ENCODE measurements around the gene CD274.

The CD274 gene

DNA sequence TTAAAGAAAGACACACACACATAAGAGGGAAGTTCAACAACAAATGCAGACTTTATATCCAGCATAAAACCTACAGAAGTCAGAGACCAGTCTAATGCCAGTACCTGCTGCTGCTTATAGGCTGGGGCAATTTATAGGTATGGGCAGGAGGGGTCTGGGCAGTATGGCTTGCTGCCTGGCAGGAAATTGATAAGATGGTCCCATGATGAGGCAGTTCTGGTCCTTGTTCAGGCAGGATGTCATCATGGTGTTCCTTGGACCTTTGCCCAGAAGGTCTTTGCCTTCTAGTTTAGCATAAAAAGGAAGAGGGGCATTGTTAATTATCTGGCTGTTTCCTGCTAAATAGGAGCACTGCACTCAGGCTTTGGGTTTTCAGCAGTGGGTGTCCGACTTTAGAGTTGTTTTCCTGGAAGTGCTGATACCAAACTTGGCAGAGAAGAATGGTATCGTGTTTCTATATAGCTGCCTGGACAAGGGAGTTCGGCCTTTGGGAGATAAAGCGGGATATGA, 49.6 kb downstream of the CD274 start:
- no peak for DNase-seq (ENCODE audit: low spot score)

DNA sequence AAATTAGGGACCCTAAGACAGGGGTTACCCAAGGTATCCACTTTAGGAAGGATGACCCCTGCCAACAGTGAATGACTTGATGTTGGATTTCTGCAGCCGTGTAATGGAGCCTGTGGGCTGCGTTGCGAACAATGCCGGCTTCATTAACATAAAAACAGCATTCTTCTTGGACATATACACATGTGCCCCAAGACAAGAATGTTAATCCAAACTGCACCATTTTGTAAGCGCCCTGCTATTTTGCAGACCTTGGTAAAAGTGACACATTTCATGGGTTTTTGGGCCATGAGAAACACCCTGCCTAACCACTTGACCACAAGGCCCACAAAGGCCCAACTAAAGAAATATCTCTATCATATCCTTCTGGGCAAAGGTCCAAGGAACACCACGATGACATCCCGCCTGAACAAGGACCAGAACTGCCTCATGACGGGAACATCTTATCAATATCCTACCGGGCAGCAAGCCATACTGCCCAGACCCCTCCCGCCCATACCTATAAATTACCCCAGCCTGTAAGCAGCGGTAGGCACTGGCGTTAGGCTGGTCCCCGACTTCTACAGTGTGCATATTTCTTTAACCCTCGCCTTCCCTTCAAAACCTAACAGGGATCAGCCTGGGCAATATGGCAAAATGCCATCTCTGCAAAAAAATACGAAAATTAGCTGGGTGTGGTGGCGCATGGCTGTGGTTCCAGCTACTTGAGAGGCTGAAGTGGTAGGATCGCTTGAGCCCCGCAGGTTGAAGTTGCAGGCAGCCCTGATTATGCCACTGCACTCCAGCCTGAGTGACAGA, 50.3 kb downstream of the CD274 start:
- no peak for DNase-seq (ENCODE audit: low spot score)

DNA sequence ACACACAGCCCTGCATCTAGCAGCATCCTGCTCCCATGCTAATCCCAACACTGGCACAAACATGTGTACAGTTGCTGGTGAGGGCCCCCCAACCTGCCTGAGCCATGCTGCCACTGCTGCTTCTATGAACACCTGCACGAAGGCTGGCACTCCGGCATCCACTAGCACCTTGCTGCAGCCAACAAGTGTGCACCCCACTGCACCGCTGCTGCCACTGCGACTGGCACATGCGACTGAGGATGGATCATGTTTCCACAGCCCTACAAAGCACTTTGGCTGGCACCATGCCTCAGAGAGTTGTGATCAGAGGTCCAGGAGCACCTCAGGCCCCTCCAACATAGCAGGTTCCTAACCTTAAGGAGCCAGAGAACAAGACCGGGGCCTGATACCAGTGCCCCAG, 52.2 kb downstream of the CD274 start:
- no peak for DNase-seq (ENCODE audit: low spot score)

DNA sequence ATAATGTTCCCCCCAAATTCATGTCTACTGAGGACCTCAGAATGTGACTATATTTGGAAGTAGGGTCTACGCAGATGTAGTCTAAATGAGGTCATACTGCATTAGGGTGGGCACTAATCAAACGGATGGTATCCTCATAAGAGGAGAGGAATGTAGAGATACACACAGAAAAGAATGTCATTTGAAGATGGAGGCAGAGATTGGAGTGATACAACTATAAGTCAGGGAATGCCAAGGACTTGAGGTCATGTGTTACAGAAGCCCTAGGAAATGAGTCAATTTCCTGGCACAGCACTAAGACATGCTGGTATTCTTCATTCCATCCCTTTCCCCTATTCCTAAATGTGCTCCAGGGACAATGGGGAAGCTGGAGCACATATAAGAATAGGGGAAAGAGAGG, 59.2 kb downstream of the CD274 start:
- DNase-seq (ENCODE audit: low spot score), result peak; percentile 100

DNA sequence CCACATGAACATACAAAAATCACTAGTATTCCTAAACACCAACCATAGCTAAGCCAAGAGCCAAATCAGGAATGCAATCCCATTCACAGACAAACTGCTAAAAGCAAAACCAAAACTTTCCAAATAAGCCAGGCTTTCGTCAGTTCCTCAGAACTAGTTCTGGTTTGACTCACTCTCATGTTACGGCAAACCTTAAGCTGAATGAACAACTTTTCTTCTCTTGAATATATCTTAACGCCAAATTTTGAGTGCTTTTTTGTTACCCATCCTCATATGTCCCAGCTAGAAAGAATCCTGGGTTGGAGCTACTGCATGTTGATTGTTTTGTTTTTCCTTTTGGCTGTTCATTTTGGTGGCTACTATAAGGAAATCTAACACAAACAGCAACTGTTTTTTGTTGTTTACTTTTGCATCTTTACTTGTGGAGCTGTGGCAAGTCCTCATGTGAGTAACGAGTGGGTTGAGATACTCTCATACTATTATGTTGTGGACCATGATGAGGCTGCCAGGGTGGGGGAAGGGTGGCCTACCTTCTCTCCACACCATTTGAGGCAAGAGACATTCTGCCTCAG, 60.1 kb downstream of the CD274 start, which contains the start of gene PDCD1LG2:
TSS of gene PDCD1LG2 (plus strand) at position 172 of the 572 bp plus-strand sequence. CDS start 12,016 bp downstream, outside the sequence.
- DNase-seq (ENCODE audit: low spot score), result peak; percentile 92

DNA sequence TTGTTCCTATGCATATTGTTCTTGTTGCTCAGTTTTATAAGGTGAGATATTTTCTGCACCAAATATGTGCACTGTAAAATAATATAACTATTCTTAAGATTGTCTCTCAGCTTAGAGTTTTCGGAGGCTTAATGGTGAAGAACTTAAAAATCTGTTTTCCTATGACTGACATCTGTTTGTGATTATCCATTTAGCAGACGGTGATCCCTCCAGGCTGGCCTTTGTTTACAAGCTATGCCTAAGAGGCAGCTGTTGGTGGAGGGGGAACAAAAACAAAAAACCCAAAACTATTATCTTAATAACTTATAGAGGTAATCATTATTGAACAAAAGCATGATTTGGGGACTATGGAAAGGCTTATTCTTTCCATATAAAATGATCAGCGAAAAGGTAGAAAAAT, 60.6 kb downstream of the CD274 start:
- DNase-seq (ENCODE audit: low spot score), result peak; percentile 40

DNA sequence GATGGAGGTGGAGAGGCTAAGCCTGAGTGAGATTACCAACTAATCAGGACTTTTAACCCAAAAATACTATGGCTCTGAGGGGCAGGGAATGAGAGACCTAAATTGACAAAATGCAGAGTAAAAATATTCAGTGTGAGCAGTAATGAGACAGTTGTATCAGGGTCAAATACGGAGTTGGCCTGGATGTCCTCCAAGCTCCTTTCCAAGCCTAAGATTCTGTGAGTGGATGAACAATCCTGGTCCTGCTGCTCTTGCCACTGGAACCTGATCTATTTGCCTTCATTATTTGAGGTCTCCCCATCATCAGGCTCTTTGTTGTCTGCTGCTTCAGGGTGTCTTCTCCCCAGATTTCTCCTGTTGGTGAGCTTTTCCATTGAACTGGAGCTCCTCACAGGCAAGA, 61.1 kb downstream of the CD274 start:
- DNase-seq (ENCODE audit: low spot score), result peak; percentile 71

DNA sequence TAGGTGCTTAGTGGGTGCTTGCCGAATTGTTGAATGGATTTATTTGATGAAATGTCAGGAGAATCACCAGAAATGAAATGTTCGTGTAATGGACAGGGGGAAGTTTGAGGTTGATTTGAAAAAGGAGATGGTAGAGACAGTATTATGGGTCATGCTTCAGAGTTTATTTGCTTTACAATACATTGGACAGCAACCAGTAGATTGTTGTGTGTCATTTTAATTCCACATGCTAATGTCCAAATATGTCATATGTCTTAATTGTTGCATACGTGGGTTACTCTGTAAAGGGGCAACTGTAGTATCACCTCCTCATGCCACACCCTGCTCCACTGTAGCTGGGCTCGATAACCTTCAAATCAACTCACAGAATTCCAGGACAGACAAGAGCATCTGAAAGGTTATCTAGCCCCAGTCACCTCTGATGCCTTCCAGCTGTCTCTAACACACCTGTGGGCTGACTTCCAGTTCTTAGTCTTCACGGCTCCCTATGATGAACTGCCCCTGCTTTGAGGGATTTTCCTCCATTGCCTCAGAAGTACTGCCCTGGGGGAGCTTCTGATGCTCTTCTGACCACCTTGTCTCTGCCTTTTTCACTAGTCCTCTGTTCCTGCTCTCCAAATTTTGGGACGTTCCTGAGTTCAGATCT, 61.7 kb downstream of the CD274 start:
- DNase-seq (ENCODE audit: low spot score), result peak; percentile 77

DNA sequence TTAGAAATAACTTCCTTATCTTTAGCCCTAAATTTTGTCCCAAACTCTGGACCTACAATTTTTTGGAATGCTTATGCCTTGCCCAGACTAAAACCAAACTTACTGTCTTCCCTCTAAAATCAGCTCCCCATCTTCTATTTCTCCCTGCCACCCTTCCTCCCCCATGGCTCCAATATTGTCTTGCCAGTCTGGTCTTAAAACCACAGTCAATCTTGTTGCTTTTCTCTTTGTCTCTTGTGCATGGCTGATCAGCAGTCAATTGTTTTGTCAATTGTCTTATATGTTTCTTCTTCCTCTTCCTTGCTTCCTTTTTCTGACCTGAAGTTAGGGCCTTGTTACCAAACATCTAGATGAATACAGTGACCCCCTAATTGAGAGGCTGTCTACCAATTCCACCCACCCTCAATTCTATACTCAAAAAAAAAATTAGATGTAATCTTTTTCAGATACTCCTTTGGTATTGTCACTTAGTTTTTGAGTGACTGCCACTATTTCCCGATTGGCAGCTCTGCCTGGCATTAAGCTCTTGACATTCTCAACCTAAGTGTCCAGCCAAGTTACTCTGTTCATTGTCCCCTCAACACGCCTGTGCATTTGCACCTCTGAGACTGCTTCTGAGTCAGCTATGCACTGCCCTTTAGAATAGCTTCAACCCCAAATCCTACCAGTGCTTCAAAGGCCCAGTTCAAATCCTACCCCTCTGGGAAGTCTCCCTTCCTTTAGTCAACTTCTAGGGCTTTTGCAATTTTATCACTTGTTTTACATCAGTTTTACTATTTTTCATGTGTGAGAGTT, 62.5 kb downstream of the CD274 start:
- DNase-seq (ENCODE audit: low spot score), result peak; percentile 75

DNA sequence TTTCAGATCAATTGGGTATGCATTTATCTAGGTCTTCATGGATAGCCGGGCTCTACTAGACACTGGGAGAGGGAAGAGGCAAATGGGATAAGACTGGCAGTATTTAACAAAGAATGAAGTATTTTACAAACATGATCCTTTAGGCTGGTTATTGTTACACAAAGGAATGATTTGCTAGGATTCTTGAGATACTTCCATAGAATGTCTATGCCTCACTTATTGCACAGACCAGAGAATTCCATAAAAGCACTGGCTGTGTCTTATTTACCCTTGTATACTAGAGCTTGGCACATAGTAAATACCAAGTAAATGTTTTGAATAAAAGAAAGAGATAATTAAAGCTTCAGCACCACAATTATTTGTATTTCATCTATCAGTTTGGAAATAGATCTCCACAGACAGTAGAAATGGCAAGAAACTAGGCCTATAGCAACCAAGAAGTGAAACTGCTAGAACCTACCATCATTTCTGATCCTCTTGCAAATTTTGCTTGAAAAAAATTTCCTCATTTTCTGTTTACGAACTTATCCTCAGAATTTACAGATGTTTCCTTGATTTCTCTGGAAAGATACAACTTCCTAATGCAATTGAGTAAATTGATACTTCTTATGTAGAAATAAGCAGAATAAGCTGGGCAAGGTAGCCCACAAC, 63.7 kb downstream of the CD274 start:
- no peak for DNase-seq (ENCODE audit: low spot score)

DNA sequence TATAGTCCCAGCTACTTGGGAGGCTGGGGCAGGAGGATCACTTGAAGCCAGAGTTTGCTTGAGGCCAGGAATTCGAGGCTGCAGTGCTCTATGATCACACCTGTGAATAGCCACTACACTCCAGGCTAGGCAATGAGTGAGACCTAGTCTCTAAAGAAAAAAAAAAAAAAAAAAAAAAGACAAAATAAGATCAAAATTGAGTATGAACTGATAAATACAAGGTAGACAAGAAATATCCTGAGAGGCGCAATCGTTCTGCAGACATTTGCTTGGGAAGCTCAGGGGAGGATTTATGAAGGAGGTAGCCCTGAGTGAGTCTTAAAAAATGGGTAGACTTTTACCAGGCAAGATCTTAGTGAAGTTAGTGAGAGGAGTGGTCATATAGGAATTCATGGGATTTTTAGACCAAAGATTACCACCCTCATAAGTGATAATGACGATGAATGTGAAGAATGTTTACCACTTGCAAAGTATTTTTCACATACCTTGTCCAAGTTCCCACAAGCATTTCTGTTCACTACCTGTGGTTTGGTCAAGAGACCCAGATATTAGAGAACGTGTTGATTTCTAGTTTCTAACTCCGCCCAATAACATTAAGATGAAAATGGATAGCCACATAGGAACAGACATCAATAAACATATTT, 64.4 kb downstream of the CD274 start:
- no peak for DNase-seq (ENCODE audit: low spot score)

DNA sequence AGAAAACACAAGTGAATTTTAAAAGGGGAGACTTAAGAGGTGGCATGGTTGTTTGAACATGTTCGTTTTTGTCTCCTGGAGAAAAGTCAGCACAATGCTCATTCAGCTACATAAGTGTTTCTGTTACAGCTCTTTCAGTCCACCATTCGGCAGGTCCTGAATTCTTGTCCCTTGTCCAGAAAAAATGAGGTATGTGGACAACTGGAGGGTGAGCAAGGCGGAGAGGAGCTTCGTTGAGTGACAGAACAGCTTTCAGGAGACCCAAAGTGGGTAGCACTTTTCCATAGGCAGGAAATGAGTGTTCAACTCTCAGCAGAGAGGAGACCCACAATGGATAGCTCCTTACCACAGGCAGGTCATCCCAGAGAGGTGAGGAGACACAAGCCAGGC, 64.9 kb downstream of the CD274 start:
- no peak for DNase-seq (ENCODE audit: low spot score)

DNA sequence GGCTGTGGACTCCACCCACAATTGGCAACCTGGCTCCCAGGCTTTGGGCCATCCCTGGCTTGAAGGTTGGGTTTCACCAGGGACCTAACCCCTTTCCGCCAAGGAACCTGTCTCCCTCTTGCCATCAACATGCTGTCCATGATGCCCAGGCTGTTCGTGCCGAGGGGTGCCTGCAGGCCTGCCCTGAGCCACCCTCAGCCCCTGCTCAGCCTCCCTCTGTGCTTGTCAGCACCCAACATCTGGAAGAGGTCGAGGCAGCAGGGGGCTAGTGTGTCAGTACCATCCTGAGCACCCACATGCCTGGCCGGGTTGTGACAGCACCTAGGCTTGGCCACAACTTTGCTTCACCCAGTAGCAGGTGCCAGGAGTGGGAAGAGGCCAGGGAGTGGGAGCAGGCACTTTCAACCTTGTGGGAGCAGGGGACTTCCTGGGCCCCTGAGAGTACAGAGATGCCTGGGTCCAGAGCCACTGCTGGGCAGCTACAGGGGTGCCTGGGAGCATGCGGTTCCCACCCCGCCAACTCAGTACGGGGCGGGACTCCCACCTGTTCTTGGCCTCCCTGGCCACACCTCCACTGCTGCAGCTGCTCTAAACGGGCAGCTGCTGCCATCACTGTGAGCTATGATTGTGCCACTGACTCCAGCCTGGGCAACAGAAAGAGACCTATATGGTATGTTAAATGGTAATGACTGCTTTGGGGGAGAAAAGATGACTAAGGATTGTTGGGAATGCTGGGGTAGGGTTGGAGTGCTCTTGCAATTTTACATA, 66.3 kb downstream of the CD274 start:
- DNase-seq (ENCODE audit: low spot score), result no peak

DNA sequence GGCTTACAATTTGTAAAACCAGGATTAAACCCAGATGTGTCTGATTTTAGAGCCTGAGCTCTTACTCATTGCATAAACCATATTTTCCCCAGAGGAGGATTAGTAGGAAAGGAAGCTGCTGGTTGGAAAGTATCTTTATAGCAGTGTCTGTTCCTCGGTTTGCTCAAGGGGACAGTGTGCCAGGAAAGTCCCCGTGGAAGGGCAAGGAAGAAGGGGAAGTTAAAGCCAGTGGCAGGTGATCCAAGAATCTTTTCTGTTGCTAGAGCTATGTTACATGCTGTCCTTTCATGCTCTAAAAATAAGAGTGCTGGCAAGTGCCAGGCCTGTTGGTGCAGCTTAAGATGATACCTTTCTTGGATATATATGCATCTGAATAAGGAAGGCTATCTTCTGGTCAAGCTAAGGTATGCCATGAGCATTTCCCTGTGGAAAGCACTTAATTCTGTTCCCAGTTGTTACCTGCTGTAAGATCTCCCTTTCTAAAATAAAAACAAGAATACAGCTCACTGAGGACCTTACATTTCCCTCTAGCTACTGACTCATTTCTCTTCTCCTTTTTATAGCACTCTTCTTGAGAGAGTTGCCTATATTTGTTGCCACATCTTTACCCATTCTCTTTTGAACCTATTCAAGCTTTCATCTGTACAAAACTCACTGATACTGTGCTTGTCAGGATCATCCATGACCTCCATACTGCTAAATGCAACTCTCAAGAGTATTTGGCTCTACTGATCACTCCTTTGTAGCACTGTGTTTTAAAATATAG, 68.0 kb downstream of the CD274 start:
- DNase-seq (ENCODE audit: low spot score), result no peak

DNA sequence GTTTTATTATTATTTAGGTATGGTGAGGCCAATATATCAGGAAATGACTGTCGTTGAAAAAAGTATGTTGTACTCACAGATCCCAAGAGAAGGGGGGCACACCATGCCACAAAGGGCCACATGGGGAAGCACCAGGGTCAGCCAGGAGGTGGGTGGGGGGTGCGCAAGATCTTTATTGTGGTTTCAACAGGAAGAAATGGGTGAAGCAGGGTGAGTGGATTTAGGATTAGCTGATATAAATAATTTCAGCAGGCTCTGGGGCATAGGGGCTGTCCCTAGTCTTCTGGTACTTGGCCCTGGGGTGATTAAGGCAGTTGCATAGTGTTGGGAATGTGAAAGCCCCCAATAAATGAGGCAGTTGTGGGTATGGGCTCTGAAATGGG, 68.6 kb downstream of the CD274 start:
- no peak for DNase-seq (ENCODE audit: low spot score)
